Left renal pelvis (tissue), 4 donors: Measurements from ENCODE around the gene BCAT1. TPM values are rescaled to one million over a fixed set of nuclear protein-coding genes. Genes with fewer than 3 reads are reported as not detected.
"Not testable (repeated sequence)": the region's sequence is repeated elsewhere in the genome, so short reads cannot be mapped to it uniquely, and the experiment has no call there.

ENCODE experiments used
- DNase-seq, 4 donors: peaks; one replicate each; pipeline ENCODE4 v3.0.0-alpha.2; 2013; ENCODE audit warnings: low read depth in 4 of 4, low spot score in 3 of 4
- polyA plus RNA-seq, 4 donors: library from polyadenylated mRNA; unstranded; fragments of 120-200 nt; gene quantifications; one replicate each; pipeline ENCODE4 v1.2.1, GENCODE V29; 2013; ENCODE audit not compliant: insufficient read length in 4 of 4

Gene BCAT1
- polyA plus RNA-seq, 4 donors, result 20.8 to 61.1 (median 53.5) TPM

DNA sequence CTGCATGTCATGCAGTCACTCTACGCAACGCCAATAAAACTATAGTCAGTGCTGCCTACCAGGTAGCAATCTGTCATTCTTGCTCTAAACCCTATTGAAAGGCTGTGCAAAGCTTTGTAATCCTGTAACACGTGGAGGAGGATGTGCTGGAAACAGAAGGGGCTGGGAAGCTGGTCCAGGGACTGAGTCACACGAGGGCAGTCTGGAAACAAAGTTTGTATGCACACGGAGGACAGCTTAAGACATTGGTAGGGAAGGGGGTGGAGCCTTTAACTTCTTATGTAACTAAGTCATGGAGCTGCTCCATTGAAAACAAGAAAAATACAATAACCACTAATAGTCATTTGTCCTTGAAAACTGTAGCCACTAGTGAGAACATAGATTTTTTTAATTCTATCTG is 128.0 kb downstream of the BCAT1 start:
- no peak for DNase-seq

DNA sequence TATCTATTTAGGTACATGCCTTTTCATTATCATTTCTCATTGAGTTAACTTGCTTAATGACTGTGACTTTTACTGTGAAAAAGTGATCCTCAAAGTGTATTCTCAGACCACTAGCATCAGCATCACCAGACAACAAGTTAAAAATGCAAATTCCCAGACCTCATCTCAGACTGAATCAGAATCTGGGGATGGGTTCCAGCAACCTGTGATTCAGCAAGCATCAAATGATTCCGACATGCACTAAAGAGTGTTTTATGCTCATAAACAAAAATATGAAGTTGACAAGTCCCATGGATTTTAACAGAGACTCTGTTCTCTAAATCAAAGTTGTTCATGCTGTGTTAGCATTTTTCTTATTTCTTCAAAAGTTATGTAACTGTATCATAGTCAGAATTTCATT is 130.6 kb downstream of the BCAT1 start:
- no peak for DNase-seq

DNA sequence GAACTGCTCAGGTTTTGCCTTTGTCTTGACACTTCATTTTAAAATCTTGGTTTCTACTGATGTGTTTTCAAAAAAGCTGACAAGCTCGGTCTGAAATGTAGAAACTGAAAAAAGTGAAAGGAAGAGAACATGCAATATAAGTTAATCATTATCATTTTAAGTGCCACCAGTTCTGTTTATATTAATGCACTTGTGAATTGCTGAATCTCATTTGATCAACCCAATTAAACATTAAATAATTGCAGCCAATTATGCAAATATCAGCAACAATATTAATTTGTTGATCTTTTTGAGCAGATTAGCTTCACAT is 133.8 kb downstream of the BCAT1 start:
- no peak for DNase-seq

DNA sequence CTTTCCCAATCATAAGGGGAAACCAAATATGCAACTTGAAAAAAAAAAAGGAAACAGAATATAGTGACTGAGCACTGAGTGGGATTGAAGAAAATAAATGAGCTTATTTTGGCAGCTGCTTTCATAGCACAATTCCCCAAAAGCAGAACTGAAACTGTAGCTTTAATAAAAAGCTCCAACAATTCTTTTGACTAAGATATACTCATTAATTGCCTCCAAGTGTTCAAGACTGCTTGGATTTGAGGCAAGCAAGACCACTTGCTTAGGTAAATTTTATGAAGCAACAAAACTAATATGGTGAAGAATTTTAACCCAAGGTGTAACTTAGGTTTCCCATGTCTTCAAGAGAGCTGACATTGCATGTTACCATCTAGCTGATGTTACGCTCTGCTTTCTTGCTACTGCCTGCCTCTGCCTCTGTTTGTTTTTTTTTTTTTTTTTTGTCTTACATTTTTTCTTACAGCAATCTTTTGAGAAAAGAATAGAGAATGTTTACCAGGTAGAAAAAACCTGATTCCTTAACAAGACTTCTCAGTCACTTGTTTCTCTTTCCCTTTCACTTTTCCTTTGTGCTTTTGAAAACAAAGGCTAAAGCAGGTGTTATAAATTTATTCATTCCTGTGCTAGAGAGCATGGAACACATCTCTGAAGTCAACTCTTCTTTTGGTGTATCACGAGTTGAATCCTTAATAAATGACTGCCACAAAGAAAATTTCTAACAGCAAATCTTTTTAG is 134.4 kb downstream of the BCAT1 start:
- no peak for DNase-seq

DNA sequence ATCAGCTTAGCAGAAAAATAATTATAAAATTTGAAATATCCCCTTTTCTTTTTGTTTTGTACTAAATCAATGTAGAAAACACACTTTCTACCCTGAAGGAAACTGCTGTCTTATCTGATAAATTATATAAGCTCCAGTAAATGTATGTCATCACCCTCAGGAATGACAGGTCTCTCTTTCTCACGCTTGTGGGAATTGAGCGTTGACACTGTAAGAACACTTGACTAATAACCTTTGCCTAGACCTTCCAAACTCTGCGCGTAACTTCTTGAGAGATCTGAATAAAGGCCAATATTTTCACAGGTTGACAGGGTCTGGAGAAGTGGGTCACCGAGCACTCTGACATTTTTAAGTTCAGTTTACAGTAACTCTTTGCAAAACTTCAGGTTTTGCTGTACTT is 138.5 kb downstream of the BCAT1 start:
- DNase-seq, result no peak

DNA sequence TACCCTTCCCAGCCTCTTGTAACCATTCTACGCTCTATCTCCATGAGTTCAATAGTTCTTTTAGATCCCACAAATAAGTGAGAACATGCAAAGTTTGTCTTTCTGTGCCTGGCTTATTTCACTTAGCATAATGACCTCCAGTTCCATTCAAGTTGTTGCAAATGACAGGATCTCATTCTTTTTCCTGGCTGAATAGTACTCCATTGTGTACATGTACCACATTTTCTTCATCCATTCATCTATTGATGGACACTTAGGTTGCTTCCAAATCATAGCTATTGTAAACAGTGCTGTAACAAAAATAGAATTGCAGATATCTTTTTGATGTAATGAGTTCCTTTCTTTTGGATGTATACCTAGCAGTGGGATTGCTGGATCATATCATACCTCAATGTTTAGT is 139.6 kb downstream of the BCAT1 start:
- DNase-seq, result not testable (repeated sequence)

DNA sequence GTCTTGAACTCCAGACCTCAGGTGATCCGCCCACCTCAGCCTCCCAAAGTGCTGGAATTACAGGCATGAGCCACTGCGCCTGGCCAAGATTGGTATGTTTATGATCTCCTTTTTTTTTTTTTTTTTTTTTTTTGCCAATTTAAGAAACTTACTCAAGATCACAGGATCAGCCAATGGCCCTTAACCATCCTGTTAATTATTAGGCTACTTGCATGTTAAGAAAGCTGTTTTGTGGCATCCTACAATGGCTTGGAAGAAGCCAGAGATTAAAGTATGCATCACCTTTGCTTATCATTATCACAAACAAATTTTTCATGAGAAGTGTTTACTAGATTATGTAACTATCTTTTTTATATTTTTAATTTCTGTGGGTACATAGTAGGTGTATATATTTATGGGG is 140.2 kb downstream of the BCAT1 start:
- DNase-seq, result no peak

DNA sequence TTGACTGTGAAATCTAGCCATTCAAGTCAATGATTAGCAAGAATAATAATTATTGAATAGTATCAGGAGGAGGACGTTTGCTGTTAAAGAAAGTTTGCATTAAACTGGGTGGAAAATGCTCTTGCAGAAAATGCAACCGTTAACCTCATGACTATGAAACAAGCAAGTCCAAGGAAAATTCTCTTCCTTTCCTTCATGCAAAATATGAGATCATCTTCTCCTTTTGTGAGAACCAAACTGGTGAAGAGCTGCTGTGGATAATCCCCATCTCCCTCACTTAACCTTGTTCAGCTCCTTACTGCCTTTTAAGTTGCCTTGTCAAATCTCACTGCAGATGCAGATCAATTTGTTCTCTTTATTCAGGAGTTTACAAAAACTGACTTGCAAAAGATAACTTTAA is 142.5 kb downstream of the BCAT1 start:
- DNase-seq, result no peak

DNA sequence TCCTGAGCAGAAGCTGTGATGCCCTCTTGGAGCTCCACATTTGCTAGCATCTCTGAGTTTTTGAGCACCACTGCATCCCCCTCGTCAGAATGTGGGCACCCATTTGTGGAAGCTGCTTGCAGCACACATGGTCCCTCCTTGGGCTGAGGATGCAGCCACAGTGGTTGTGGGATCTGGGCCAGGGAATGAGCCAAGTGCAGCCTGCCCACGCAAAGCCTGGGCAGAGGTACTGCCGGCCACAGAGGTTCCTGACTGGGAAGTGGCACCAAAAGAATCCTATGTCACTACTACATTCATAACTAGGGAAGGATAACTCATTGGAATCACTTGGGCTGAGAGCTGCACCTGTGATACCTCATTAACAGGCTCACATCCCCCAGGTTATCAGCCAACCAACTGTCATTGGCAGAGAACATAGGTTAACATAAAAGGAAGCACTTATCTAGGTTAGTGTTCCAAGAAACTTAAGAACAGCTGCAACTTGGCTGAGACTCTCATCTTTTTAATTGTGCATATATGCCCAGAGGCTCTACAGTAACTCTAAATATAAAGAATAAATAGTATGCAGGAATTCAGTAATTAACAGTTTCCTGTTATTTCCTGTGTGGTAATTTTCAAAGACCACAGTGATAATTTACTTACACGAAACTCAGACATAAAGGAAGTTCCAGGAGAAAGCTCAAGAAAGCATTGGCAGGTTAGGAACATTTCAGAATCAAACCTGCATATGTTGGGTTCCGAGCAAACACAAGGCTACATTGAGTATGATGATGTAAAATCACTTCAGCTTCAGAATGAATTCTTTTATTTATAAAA is 145.3 kb downstream of the BCAT1 start:
- no peak for DNase-seq

DNA sequence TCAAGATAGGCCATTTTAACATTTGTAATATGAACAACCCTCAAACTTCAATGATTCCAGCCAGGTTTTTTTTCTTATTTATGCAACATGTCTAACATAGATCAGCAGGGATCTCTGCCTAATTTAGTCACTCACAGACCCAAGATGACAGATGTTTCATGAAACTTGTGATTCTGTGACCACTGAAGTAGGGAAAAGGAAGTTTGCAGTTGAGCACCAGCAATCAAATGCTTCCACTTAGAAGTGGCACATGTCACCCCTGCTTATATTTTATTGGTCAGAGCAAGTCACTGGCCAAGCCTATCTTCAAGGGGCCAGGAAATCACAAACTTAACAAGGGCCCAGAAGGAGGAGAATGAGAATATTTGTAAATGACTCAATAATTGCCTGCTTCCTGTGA is 150.6 kb downstream of the BCAT1 start:
- no peak for DNase-seq

DNA sequence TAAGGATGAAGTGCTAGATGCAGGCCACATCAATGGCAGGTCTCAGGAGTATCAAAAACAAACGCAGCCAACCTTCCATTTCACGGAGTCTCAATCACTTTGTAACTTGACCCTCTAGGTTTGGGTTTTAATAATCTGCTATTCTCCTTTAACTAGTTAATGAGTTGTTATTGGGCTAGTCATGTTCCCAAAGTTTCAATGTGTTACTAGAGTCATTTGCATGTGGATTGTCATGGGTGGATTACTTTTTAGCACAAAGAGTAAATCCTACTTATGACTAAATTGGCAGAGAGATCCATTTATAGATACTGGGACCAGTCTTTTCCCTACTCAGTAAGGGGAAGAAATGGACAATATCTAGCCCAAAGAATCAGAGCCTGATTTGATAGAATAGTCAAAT is 151.0 kb downstream of the BCAT1 start:
- DNase-seq, result no peak

DNA sequence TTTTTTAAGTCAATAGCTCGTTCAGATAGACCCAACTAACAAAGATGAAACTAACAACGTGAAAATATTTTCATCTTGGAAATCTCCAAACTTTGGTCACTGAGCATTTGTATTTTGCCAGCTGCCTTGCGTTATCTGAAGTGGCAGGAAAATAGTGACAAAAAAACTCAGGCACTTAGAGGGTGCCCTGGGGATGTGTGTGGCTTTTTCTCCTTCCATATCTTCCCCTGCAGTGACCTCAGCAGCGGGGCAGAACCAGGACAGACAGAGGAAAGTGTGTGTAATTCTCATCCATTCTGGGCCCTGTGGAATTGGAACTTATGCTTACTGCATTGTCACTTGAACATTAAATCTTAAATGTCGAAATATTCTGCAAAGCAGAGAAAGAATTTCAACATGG is 152.0 kb downstream of the BCAT1 start:
- DNase-seq, result no peak

DNA sequence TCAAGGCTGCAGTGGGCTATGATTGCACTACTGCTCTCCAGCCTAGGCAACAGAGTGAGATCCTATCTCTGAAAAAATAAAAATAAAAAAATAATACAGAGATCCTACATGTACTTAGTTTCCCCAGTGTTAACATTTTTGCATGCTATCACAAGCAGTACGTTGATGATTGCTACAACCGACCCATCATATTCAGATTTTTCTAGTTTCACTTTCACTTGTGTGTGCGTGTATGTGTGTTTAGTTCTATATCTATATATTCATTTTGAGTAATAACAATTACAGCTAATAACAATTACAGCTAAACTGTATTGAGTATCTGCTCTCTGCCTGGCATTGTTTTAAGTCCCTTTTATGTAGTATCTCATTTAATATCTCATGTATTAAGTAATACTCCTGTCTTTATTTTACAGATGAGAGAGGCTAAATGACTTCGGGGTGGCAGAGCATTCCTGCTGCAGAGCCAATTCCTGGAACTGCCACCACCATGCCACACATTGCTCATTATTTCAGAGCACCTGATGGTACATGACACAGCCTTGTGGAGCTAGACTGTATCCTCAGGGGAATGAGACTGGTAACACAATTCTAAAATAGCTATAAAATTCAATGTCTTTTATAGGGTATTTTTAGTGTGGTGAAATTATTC is 153.1 kb downstream of the BCAT1 start:
- no peak for DNase-seq

DNA sequence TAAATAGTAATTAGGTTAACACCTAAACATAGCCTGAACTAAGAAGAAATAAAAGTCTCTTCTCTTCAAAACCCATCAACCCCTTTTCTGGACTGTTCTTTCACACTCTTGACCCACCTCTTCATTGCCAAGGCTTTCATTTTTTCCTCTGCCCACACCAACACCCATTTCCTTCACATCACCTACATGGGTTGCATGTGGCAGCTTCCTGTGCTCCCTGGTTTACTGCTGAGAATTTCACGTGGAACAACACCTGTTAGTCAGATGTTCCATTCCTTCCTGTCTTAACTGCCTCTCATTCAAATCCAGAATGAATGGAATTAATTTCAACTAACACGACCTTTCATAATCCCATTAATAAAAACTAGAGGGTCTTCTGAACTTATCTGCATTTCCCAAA is 157.3 kb downstream of the BCAT1 start:
- DNase-seq, result no peak

DNA sequence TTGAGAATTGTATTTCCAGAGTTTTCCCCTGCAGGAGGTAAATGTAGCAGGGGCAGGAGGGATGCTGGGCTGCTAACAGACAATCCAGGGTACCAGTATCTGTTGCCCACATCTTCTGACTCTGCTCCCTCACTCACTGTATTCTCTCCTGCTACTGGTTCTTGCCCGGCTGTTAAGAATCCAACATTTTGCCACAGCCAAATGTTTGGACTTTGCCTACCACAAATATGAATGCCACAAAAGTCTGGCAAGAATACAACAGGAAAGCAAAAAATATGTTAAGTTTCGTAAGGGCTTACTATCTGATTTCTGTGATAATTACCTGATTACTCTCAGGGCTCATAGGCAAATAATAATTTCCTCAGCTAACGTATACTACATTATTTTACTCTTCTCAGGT is 160.0 kb downstream of the BCAT1 start:
- no peak for DNase-seq

DNA sequence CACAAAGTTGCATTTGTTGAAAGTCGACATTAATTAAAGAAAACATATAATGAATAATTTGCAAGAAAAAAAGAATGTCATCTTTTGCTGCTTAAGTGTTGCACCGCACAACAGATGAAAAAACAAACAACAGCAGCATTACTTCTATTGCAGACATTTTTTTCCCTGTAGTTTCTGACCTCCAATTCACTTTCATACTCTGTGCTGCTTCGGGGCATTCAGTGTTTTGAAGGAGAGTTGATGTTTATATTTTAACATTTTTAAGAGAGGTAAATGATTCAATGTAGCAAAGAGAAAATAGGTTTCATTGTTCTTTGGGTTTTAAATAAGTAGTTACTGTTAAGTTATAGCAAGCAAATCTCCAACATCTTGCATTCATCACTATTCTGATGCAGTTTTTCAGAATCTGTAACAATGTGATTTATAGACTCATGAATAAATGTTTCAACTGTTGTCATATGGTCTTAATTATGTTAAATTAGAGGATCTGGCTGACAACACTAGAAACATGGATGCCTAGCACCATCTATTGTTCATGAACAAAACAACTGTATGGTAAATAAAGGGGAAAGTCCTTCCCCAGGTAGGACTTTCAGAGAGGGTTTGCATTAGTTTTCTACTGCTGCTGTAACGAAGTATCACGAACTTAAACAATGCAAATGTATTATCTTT is 168.1 kb downstream of the BCAT1 start:
- no peak for DNase-seq

DNA sequence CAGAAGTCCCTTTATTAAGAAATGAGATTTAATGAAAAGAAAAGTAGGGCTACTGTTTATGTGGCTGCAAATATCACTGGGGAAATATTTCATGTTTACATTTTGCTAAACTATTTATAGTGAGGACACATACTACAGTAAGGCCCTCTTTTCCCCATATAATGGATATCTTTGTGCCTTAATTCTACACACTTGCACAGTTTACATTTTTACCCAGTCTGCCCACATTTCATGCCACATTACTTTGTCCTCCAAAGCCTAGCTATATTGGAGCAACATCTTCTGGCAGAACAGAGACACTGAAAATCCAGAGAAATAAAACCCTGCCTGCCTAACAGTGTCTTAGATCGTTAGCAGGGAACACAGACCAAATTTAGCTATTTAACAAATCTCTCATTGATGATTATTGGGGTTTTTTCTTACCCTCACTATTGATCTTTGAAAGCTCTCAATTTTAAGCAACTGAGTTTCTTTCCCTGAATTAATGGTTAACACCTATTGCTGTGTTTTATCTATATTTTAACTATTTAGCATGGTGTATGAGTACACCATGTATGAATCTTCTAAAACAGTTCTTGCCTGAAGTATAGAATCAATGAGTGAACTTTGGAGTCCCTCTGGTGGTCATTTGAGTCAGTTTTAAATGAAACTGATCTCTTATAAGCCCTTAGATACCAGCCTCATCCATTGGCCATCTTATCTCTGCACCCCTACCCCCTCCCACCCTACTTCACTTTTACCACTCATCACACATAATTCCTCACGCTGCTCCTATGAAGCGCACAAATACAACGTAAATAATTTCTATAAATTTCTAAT is 170.2 kb downstream of the BCAT1 start:
- no peak for DNase-seq

DNA sequence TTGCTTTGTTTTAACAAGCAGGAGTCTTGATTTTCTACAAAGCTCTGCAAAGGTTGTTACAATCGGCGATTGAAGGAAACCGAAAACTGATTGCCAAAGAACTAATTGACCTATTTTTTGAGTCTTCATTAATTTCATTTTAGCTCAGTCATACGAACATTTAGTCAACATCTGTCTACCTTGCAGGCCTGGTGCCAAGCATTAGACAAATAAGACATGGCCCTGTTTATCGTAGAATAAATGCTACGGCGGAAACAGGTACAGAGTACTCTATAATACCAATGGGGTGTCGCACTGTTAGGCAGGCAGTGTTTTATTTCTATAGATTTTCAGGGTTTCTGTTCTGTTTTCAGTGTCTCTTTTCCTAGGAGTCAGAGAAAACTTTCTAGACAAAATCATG is 171.5 kb downstream of the BCAT1 start:
- no peak for DNase-seq

DNA sequence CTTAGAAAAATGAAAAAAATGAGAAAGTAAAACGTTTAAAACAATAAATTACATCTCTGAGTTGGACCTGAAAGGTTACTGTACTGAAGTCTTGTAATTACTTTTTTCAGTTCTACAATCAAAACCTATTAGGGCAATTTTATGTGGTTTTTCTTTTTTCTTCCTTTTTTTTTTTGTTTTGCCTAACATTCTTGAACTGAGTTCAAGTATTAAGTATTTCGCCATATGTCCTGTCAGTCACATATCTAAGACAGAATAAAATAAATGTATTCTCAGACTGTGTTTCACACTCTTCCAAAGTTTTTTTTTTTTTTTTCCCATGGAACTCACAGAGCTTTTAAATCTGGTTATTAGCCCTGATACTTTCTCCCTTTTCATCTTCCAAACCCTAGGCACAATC is 172.0 kb downstream of the BCAT1 start:
- no peak for DNase-seq

DNA sequence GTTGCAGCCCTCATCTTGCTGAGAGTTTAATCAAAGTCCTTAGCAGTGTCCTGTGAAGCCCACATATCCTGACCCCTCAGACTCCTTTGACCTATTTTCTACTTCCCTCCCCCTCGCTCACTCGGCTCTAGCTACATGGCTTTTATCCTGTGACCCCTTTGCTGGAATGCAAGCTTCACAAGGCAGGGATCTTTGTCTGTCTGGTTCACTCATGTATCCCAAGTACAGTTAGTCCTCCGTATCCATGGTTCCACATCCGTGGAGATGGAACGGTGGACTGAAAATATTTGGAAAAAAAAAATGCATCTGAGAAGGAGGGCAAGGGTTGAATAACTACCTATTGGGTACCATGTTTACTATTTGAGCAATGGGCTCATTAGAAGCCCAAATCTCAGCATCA is 173.8 kb downstream of the BCAT1 start:
- no peak for DNase-seq

DNA sequence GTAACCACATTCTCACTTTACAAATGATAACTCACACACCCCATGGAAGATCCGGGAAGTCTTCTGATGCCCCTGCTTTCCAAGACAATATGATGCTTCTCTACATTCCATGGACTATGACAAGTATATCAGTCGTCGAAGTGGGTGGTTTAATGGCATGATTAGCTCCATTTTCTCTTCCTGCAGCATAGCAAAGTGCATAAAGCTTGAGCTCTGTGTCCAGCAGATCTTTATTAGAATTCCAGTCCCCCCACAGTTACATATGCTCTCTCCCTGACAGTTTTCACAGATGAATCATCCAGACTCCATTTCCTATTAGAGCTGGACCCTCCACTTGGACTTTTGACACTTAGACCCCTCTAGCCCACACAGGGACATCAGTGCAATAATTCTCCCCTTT is 174.9 kb downstream of the BCAT1 start:
- no peak for DNase-seq
